ENCODE results near the gene HES7. TPM values are rescaled to one million over a fixed set of nuclear protein-coding genes. Genes with fewer than 3 reads are reported as not detected.

The HES7 gene
- total and polyA plus RNA-seq, 9 of the 15 experiments (the other 6 are each of a cell fraction or from before 2014, with no cell fraction given), result 0.03 to 1.7 (median 0.14) TPM; not detected in 1

- 24% methylated on average over 19 of the region's 25 CpGs for WGBS (ENCODE audit: insufficient coverage, low coverage, missing lambda C conversion rate)
- BruUV-seq (replicated peaks), result no TSS peak
- ChIA-PET CTCF (ENCODE audit: low intra/inter-chr PET ratio) (interaction anchor here (0.6 to 2.4 kb wide), 4 partner anchors 18 to 1172 kb away, joined by 3 to 24 read pairs (median 6); partner anchors contain the start of gene ALOXE3), POLR2A (no interaction called here)
- H3K9ac ChIP-seq (ENCODE audit: insufficient read depth in 1 of 2, low read depth in 2 of 2, low read length in 2 of 2), result peak overlapping the region in 1 of 2 experiments; percentile 87; a peak in 2 of 4 replicates
- peak overlapping the region; percentile 80; the same call in 1 of the 2 replicates for H2AFZ ChIP-seq (ENCODE audit: low read depth, low read length)
- peaks cover 10 to 22% of the 10 kb centered on the region in 2 experiments; a peak in 4 of 5 replicates for H3K4me1 ChIP-seq (replicated peaks in 1 of 2; ENCODE audit: control insufficient read depth in 2 of 2, insufficient read depth in 2 of 2, low read length in 2 of 2)
- no peaks in the 10 kb centered on the region for H3K9me3 ChIP-seq (replicated peaks; ENCODE audit: control insufficient read depth, insufficient read depth, low read depth, low read length)
- TF ChIP-seq SFPQ (IDR thresholded peaks at IDR 0.05; ENCODE audit: low read depth, low read length) (no peak), RAD21 (CRISPR knock-in tag; conservative IDR thresholded peaks at IDR 0.05 in 1 of 2, IDR thresholded peaks at IDR 0.05 in 1 of 2) (0 out of 4 replicates have a peak, but pooled peaks of 1 of the 2 experiments have one; percentile 4), ZBTB7A (IDR thresholded peaks at IDR 0.05; ENCODE audit: borderline replicate concordance, control insufficient read depth, low read depth, low read length) (0 out of 2 replicates have a peak, but pooled peaks have one; percentile 6), ZFX (CRISPR knock-in tag; IDR thresholded peaks at IDR 0.05) (no peak; the same call in 1 of the 2 replicates)
- in situ Hi-C loops (cut with MboI) (no loop called here), intact Hi-C loops (cut with micrococcal nuclease) (loop anchor here (2.0 kb wide), 1 partner anchor 38 kb away; the partner anchor contains the start of gene ALOXE3)
- H4K20me1 ChIP-seq (replicated peaks; ENCODE audit: control insufficient read depth, insufficient read depth, low read length), result no peaks in the 10 kb centered on the region
- FAIRE-seq (no peak), DNase-seq (ENCODE audit: extremely low read depth in 1 of 4, low spot score in 3 of 4) (no peak), ATAC-seq (peak; percentile 43)
- H3K4me2 ChIP-seq (ENCODE audit: insufficient read depth, low read length), result peak overlapping the region; percentile 72
- H3K27me3 ChIP-seq (ENCODE audit: control insufficient read depth in 2 of 2, insufficient read depth in 2 of 2, low read length in 2 of 2), result peaks cover 0 to 2% of the 10 kb centered on the region in 2 experiments; a peak in 1 of 5 replicates
- no peaks in the 10 kb centered on the region for H3K9me1 ChIP-seq (ENCODE audit: control insufficient read depth, insufficient read depth, low read length)
- H3K36me3 ChIP-seq (ENCODE audit: control insufficient read depth, insufficient read depth, low read length), result no peaks in the 10 kb centered on the region
- H3K27ac ChIP-seq (ENCODE audit: extremely low read depth, low read depth, low read length), result no peak overlapping the region
- no peaks in the 10 kb centered on the region for H3K79me2 ChIP-seq (ENCODE audit: control insufficient read depth, insufficient read depth, low read length)
- H3K4me3 ChIP-seq, result peak overlapping the region; percentile 12; the same call in 1 of the 2 replicates
Measured at GRCh38 chr17:8080208-8080798, 43.6 kb downstream of the HES7 start.

Measured in K562 (cell line).